Brain microvascular endothelial cell (primary cell): ENCODE measurements around the gene MYO16.

Experiments used
- DNase-seq: peaks from one replicate; pipeline ENCODE4 v3.0.0-alpha.2; 2020
- H3K27ac ChIP-seq: fragments of 250-450 bp; sonication (Bioruptor Pico); 2 replicates; pipeline ENCODE4 v1.5.1; 2020; ENCODE audit warnings: mild to moderate bottlenecking, moderate library complexity
- H3K27me3 ChIP-seq: fragments of 250-450 bp; sonication (Bioruptor Pico); replicated peaks from 2 replicates; pipeline ENCODE4 v1.5.1; 2020; ENCODE audit warnings: mild to moderate bottlenecking
- H3K36me3 ChIP-seq: fragments of 250-450 bp; sonication (Bioruptor Pico); replicated peaks from 2 replicates; pipeline ENCODE4 v1.5.1; 2020; ENCODE audit warnings: mild to moderate bottlenecking
- H3K4me3 ChIP-seq: 2 replicates; pipeline ENCODE4 v1.5.1; 2011; ENCODE audit warnings: low read depth, mild to moderate bottlenecking, control low read depth, low read length, moderate library complexity
- CTCF ChIP-seq: IDR thresholded peaks from 2 replicates; pipeline ENCODE4 v1.5.1; 2011; ENCODE audit warnings: low read depth, mild to moderate bottlenecking, moderate library complexity, low read length, control low read depth, inconsistent platforms; ENCODE audit errors: missing control alignments
- in situ Hi-C: cut with HindIII; loops from 2 replicates; pipeline ENCODE4 v1.10.0; 2017; ENCODE audit warnings: low sequenced_read_pairs, low pct_ligation_motif_present

Gene MYO16

GRCh38 chr13:108924134-108924533, 294.7 kb downstream of the MYO16 start:
- in situ Hi-C loops, result no loop called here
- DNase-seq, result peak; percentile 68
- Histone ChIP-seq H3K27me3 (no peaks in the 10 kb centered on the region), H3K4me3 (no peak overlapping the region), H3K36me3 (no peaks in the 10 kb centered on the region), H3K27ac (no peak overlapping the region)
- TF ChIP-seq CTCF, result no peak

- Histone ChIP-seq H3K27me3 (no peaks in the 10 kb centered on the region), H3K36me3 (no peaks in the 10 kb centered on the region), H3K27ac (no peak overlapping the region), H3K4me3 (no peak overlapping the region)
- in situ Hi-C loops, result no loop called here
- TF ChIP-seq CTCF, result no peak
- no peak for DNase-seq
Observed at GRCh38 chr13:108924541-108924940, 295.1 kb downstream of the MYO16 start.

- in situ Hi-C loops, result no loop called here
- TF ChIP-seq CTCF, result no peak
- H3K27me3 ChIP-seq, result no peaks in the 10 kb centered on the region
- DNase-seq, result no peak
- no peak overlapping the region for H3K4me3 ChIP-seq
- H3K27ac ChIP-seq, result no peak overlapping the region
- H3K36me3 ChIP-seq, result no peaks in the 10 kb centered on the region
Observed at GRCh38 chr13:108925070-108925469, 295.7 kb downstream of the MYO16 start.

DNA sequence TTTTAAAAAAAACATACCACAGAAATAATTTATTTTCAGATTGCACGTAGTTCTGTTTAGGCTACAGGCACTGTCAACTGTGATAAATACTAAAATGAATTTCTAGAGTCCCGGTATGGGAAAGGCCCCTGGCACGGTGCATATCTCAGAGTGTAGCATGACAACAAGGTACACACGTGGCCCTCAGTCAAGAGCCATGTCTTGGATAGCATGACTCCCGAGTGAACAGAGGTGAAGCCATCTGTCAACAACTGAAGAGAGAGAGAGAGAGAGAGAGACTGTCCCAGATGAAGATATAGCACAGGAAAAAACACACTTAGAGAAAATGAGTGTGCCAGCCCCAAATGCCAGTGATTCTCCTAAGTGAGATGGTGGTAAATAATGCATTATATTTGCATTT, 297.5 kb downstream of the MYO16 start:
- Histone ChIP-seq H3K4me3 (no peak overlapping the region), H3K36me3 (no peaks in the 10 kb centered on the region), H3K27me3 (no peaks in the 10 kb centered on the region), H3K27ac (no peak overlapping the region)
- no peak for TF ChIP-seq CTCF
- DNase-seq, result no peak
- in situ Hi-C loops, result no loop called here

GRCh38 chr13:108927615-108928014, 298.2 kb downstream of the MYO16 start:
- in situ Hi-C loops, result no loop called here
- H3K36me3 ChIP-seq, result no peaks in the 10 kb centered on the region
- no peak for TF ChIP-seq CTCF
- no peak overlapping the region for H3K4me3 ChIP-seq
- H3K27me3 ChIP-seq, result no peaks in the 10 kb centered on the region
- no peak overlapping the region for H3K27ac ChIP-seq
- DNase-seq, result no peak

DNA sequence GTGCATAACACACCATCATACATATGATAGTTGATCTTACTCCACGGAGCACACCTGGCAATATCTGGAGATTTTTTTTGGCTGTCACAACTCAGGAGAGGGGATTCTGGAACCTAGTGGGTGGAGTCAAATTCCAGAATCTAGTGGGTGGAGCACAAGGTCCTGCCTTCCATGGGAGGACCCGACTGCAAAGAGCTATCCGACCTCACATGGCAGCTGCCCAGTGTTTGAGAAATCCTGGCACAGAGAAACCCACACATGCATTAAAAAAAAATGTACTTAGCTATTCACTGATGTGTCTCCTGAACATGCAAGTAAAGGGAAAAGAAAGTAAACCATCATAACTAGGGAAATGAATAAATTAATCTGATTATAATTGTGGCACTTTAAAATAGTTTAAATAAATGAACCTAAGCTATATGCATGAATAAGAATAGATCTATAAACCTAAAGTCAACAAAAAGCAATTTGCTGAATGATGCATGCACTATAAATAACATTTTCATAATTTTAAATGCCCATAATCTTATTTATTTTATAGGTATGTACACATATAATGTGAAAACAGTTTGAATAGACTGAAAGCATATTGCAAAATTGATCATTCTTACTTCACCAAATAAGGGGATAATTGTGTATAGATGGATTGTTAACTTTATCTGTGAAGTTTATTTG, 300.3 kb downstream of the MYO16 start:
- no peaks in the 10 kb centered on the region for H3K36me3 ChIP-seq
- H3K27ac ChIP-seq, result no peak overlapping the region
- in situ Hi-C loops, result no loop called here
- H3K4me3 ChIP-seq, result no peak overlapping the region
- H3K27me3 ChIP-seq, result no peaks in the 10 kb centered on the region
- no peak for TF ChIP-seq CTCF
- DNase-seq, result no peak
